SW 1271 (cell line): ENCODE data around the gene GATAD2B.

Source experiments
- DNase-seq, 2 experiments: peaks; one replicate each; lab custom pipeline; 2025; lab: John Stamatoyannopoulos, UW

GATAD2B gene

GRCh38 chr1:153951801-153952200 lies 29.0 kb upstream of the GATAD2B start:
- no peak for DNase-seq

DNA sequence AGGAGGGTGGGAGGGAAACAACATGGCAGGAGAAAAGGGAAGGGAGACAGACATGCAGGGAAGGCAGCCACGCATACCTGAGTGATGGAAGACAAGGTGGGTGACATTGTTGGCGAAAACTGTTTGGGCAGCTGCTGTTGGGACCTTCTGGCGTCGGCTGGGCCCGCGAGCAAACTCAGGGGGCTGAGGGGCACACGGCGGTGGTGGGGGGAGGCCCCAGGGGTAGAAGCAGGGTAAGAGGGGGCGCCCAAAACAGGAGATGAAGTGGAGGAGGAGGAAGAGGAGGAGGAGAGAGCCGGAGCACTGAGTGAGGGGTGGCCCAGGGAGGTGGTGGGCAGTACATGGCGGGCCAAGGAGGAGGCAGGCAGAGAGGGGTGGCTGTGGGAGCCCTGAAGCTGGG lies 28.4 kb upstream of the GATAD2B start:
- no peak for DNase-seq

DNA sequence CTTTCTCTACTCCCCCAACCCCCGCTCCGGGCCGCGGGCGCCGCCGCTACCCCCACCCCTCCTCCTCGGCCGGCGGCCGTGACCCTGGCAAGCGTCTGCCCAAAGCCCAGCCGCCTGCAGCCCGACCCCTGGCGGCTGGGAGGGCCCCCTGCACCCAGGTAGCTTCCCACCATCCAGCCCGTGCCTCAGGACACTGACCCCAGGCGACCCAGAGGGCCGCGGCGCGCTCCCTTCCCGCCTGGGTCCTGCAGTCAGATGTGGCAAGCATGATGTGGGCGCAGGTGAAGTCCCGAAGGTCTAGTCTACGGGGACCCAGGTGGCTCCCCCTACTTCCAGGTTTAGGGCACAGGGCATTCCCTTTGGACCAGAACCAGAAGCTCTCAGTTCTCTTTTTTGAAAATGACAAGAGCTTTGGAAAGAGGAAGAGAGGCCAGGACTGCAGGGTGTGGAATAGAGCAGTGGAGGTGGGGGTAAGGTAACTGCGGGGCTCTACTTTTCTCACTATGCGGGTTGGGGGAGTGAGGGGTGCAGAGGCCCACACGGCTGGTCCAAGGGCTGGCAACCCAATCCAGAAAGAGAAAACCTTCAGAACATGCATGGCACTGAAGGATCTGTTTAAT lies 24.0 kb upstream of the GATAD2B start, which contains the start of gene DENND4B:
DENND4B (minus strand) TSS at position 97 of the 620 bp plus-strand sequence. CDS start 2,344 bp downstream, outside the sequence.
- DNase-seq, result peak in 1 of 2 experiments; percentile 61

DNA sequence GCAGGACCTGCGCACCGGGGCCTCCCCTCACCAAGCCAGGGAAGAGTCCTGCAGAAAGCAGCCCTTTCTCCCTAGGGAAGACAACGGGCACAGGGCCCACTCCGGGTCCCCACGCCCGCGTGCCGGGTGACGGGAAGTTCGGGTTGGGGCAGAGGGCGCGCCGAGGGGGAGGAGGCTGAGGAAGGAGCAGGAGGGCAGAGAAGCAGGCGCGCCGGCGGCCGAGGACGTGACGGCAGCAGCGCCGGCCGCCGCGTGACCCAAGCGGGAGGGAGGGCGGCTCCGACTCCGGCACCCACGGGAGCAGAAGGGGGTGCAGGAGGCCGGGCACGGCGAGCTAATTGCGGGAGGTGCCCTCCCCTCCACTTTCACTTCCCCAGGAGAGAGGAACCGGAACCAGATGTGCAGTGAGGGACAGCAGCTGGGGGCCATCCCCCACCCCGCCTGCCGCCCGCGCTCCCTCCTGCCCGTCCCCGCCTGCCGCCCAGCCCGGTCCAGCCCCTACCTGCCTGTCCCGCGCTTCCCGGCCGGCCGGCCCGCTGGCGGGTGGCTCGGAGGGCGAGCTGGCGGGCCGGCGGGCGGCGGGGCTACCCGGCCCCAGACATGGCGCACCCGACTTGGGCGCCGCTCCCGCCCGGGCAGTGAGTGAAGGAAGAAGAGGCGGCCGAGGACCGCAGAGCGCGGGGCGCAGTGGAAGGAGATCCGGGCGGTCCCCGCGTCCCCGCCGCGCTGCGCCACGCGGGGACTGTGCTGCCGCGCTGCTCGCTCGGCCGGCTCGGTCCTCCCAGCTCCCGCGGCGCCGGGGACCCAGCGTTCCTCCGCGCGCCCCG lies 23.2 kb upstream of the GATAD2B start:
- DNase-seq, result peak in 1 of 2 experiments; percentile 15

- no peak for DNase-seq
Measured at GRCh38 chr1:153945131-153945794, 22.5 kb upstream of the GATAD2B start.

DNA sequence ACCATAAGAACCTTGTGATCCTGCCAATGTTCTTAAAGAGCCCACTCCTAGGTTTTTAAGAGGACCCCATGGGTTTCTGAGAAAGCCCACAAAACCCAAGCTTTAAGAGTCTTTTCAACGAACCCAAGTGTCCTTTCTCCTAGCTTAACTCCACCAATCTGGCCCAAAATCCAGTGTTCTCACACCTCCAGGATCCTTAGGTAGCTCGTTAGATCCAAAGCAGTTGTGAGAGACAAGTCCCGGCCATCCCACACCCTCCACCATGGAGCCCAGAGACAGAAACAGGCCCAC lies 22.0 kb upstream of the GATAD2B start:
- no peak for DNase-seq

DNA sequence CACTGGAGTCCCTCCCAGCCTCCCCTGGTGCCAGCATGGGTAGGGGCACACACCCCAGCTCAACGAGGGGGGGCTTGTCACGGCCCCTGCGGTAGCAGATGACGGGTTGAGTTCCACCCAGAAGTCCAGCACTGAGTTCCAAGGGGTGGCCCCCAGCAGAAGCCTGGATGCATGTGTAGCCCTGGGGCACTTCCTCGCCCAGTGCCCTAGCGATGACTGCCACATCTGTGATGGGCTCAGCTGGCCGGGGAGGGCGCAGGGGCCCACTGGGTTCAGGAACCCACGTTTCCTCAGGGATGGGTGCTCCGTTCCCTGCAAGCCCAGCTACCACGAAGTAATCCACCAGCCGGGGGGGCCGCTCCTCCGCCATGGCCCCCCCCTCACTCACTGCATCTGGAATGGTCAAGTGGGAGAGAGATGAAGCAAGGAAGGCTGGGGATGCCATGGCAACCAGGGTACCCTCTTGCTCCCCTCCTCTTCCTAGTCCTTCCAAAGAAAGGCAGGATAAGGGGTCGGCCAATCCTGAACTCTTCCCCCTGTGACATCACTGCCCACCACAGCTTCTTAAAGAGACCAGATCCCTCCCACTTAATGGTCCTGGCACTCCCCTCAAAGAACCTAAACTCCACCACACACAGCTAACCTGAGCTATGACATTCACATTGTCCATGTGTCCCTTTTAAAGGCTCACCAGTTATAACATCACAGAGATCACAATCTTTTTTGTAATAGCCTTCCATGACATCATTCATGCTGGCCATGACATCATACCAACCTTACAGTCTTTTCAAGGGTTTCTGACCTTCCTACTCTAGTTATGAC lies 21.4 kb upstream of the GATAD2B start:
- DNase-seq, result no peak

DNA sequence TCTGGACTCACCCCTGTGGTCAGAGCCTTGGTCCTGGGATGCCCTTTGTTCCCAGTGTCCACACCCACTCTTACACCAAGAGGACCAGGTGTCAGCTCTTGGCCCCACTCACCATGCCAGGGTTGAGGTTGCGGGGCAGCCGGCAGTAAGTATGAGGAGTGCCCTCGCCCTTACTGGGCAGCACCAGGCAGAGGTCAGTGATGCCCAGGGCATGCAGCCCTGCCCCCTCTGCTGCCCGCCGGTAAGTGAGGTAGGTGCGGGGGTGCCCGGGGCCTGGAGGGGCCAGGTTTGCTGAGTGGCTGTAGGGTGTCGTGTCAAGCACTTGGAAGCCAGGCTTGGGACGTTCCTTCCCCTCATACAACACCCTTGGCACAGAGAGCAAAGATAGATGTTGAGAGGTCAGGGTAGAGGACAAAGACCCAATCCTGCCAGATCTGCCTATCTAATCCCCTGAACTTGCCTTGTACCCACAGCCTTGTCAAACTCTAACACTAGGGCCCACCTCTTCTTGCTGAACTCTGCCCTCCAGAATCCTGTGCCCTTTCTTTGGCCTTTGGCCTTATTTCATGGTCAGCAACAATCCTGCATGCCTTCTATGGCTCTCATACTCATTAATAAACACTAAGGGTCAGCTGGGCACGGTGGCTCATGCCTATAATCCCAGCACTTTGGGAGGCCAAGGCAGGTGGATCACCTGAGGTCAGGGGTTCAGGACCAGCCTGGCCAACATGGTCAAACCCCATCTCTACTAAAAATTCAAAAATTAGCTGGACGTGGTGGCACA lies 20.2 kb upstream of the GATAD2B start:
- DNase-seq, result no peak

- no peak for DNase-seq
Measured at GRCh38 chr1:153941826-153942725, 19.3 kb upstream of the GATAD2B start.

- DNase-seq, result no peak
Measured at GRCh38 chr1:153940756-153941155, 18.0 kb upstream of the GATAD2B start.

DNA sequence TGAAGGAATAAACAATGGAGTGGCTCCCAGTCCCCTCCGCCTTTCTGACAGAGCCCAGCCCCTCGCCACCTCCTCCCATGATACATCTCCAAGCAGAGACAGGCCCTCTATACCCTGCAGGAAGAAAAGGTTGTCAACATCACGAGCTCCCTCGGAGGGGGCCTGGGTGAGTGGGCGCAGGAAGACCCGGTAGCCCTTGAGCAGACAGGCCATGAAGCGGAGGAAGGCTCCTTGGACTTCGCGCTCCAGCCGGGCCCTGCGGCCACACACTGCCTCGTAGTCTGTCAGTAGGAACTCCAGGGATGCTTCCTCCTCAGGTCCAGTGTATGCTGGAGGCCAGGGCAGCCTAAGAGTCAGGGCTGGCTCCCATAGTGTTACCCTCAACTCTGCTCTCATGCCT lies 16.7 kb upstream of the GATAD2B start:
- no peak for DNase-seq

- no peak for DNase-seq
Measured at GRCh38 chr1:153938996-153939395, 16.2 kb upstream of the GATAD2B start.

GRCh38 chr1:153937331-153937730 lies 14.6 kb upstream of the GATAD2B start:
- DNase-seq, result no peak

DNA sequence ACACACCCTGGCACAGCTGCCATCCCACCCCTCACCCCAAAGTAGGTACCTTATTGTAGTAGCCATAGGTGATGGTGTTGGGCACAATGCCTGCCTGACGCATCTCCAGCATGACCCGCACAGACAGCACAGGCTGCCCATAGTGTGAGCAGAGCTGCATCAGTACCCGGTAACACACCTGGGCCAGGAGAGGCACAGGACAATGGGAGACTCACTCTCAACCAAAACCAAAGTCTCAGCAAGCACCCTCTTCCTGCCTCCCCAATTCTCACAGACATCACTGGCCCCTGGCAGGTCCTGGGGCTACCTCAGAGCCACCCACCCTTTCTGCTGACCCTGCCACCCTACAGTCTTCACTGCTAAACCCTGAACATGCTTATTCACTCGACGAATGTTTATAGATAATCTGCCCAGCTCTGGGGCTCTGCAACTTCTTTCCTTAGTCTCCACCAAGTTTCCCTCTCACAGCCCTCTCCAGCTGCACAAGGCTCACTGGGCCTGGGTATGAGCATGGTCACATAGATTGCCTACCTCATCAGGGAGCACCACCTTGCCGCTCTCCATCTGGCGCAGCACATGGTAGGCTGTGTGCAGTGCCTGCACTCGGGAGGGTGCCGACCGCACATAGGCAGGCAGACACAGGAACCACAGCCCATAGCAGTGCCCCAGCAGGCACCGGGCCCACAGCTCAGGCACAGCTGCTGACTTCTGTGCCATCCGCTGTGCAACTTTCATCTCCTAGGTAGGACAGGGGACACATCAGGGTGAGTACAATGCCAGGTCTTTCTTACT lies 13.4 kb upstream of the GATAD2B start:
- no peak for DNase-seq

- DNase-seq, result no peak
Measured at GRCh38 chr1:153934746-153935145, 12.0 kb upstream of the GATAD2B start.

- DNase-seq, result no peak
Measured at GRCh38 chr1:153933955-153934354, 11.2 kb upstream of the GATAD2B start.

GRCh38 chr1:153933430-153933829 lies 10.7 kb upstream of the GATAD2B start:
- DNase-seq, result no peak

DNA sequence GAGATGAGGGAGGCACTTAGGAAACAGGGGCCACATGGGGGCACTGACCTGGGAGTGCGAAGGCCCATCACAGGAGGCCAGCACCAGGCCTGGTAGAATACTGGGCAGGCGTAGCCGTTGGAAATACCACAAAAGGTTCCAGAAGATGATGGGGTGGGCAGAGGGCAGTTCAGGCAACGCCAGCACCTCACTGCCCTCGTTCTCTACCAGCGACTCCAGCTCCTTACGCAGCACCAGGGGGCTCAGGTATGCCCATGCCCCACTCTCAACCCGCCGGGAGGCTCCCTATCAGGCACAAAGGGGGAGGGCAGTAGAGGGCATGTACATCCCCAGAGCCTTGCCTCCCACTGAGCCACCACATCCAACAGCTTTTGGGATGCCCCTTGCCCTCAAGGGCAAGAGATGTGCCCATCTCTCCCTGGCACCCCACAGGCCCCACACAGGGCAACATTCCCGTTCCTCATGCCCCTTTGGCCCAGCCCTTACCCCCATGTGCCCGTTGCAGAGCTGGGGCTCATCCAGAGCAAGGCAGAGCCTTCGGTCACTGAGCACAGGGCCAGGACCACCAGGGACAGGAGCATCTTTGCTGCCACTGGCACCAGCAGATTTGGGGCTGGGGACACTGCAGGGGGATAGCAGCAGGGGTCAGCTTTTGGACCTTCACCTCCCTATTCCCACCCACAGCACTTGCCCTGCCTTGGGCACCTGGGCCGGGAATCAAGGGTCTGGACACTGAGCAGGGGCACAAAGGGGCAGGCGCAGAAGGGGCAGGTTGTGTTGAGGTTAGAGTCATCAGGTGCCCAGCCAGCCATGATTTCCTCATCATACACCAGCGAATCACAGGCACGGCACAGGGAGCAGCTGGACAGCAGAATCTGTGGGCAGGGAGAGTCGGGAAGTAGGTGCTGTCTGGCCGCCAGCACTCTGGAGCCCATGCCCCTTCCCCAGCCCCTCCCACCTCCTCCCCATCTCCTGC lies 9.7 kb upstream of the GATAD2B start:
- DNase-seq, result no peak
